ENCODE data around the gene GLRX5. TPM values are rescaled to one million over a fixed set of nuclear protein-coding genes. Genes with fewer than 3 reads are reported as not detected.

Gene GLRX5
- total RNA-seq, 1 donor from 2014 or later = 48.9 TPM

DNA sequence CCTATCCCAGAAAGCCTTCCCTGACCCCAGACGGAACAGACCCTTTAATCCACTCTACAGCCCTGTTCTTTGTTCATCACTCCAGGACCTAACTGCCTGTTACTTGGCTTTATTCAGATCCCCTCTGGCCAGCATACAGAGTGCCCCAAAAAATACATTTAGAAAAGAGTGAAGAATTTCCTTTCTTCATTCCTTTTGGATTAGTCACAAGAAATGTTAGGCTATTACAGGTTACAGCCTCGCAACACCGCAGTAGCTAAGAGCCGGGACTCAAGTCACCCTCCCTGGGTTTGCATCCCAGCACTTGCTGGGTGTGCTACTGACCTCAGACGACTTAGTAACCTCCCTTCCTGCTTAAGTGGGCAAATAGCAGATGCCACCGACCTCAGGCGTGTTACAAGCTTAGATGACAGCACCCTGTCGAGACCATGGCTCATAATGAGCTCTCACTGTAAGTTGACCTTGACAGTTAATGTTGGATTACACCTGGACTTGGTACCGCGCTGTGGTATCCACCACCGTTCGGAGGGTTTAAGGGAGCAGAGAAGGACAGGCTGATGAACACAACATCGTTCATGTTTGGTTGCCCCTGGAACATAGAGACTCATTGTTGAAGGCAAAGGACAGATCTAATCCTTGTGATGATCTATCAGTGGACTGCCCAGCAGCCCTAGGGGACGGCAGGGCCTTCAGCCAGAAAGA is 12.9 kb downstream of the GLRX5 start:
- Mint-ChIP-seq H3K4me1 (ENCODE audit: low read depth) (peaks cover 19% of the 10 kb centered on the region), H3K27ac (no peak overlapping the region), H3K4me3 (no peak overlapping the region), H3K9me3 (no peaks in the 10 kb centered on the region), H3K36me3 (ENCODE audit: low read depth) (peaks cover 5% of the 10 kb centered on the region), H3K27me3 (ENCODE audit: insufficient read depth) (no peaks in the 10 kb centered on the region)
- intact Hi-C loops (cut with micrococcal nuclease) = no loop called here
- DNase-seq (ENCODE audit: low spot score) = no peak

DNA sequence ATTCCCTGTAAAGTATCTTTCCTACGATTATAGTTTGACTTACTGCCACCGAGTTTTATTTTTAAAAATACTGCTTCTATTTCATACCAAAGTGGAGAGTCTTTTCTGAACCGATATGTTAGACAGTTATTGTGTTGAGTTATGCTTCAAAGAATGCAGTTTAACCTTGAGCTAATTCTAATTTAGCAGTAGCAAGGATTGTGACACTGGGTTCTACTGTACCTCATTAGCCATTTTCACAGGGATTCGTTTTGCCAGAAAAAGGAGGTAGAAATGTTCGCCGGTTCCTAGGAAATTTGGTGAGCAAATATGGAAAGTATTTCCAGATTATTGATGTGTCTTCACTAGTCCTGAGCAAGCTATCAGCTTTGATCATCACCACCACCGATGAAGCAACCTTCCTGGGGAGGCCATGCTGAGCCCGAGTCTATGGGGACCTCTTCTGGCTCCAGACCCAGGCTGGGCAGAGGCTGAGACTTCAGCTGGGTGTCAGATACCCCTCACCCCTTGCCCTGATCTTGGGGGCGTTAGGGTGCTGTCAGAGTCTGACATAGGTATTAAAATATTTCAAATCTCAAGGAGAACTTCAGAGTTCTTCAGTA is 13.6 kb downstream of the GLRX5 start:
- DNase-seq (ENCODE audit: low spot score) = no peak
- H3K9me3 Mint-ChIP-seq = no peaks in the 10 kb centered on the region
- no peaks in the 10 kb centered on the region for H3K27me3 Mint-ChIP-seq (ENCODE audit: insufficient read depth)
- intact Hi-C loops (cut with micrococcal nuclease) = no loop called here
- H3K36me3 Mint-ChIP-seq (ENCODE audit: low read depth) = peaks cover 5% of the 10 kb centered on the region
- H3K27ac Mint-ChIP-seq = no peak overlapping the region
- H3K4me1 Mint-ChIP-seq (ENCODE audit: low read depth) = peaks cover 19% of the 10 kb centered on the region
- H3K4me3 Mint-ChIP-seq = no peak overlapping the region

DNA sequence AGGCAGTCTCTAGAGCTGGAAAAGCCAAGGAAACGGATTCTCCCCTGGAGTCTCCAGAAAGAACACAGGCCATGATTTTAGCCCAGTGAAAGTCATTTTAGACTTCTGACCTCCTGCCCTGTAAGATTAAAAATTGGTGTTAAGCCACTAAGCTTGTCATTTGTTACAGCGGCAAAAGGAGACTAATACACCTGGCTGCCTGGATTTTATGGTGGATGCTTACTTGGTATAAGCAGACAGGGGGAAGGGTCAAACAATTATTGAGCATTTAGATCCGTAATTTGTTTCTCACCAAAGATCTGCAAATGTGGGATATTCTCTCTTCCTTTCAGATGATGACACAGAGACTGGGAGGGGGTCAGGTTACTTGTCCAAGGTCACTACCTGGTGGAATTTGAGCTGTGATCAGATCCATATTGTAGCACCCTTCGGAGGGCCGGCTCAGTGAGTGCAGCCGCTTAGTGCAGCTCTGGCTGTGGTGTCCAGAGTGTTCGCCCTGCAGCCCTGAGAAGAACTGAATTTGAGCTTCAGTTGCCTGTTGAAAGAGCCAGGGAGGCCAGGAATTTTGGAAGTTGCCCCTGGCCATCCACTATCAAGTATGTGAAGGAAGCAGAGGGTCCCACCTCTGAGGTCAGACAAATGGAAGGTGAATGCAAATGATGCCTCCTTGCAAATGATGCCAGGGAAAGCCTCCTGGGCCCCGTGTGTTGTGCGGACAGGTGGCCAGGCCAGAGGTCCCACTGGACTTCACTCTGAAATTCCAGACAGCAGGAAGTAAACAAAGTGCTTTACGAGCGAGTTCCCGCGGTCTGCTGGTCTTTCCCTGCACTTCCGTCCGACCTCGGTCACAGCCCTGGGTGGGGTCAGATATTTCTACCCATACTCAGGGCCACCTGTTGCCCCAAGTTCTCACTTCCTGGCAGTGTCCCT is 15.1 kb downstream of the GLRX5 start:
- Mint-ChIP-seq H3K4me3 (no peak overlapping the region), H3K27me3 (ENCODE audit: insufficient read depth) (no peaks in the 10 kb centered on the region), H3K36me3 (ENCODE audit: low read depth) (no peaks in the 10 kb centered on the region), H3K4me1 (ENCODE audit: low read depth) (peaks cover 11% of the 10 kb centered on the region), H3K27ac (no peak overlapping the region), H3K9me3 (no peaks in the 10 kb centered on the region)
- DNase-seq (ENCODE audit: low spot score) = no peak
- intact Hi-C loops (cut with micrococcal nuclease) = no loop called here

DNA sequence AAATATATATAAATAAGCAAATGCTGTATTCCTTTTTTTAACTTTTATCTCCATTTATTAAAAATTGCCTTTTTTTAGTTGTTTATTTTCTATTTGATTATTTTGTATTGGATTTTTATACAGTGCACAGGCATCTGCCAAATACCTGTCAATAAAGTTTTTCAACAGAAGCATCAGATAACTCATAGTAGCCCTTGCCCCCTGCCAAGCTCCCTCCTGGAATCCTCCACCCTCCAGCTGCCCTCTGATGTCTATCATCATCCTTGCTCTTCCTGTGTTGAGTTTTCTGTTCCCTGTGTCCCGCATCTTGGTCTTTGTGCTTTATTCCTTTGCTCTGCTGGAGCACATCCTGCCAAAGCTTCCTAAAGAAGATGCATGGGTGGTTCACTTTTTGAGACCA is 16.6 kb downstream of the GLRX5 start:
- Mint-ChIP-seq H3K9me3 (no peaks in the 10 kb centered on the region), H3K4me3 (no peak overlapping the region), H3K27me3 (ENCODE audit: insufficient read depth) (no peaks in the 10 kb centered on the region), H3K36me3 (ENCODE audit: low read depth) (no peaks in the 10 kb centered on the region), H3K27ac (no peak overlapping the region), H3K4me1 (ENCODE audit: low read depth) (no peaks in the 10 kb centered on the region)
- no peak for DNase-seq (ENCODE audit: low spot score)
- intact Hi-C loops (cut with micrococcal nuclease) = no loop called here

DNA sequence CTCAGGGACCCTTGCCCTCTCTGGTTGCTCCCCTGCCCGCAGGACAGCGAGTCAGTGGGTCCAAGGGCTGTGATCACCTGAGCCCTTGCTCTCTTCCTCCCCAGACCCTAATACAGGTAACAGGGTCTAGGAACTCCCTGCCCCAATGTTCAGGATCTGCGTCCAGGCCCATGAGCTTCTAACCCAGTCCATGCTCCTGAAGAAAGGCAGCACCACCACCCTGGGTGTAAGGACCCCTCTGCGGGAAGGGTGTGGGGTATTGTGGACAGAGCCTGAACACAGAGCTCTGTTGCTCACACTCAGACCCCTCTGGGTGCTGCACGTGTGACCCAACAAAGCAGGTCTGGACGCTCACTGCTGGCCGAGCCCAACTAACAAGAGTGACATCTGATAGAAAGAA is 18.3 kb downstream of the GLRX5 start:
- Mint-ChIP-seq H3K27ac (no peak overlapping the region), H3K36me3 (ENCODE audit: low read depth) (no peaks in the 10 kb centered on the region), H3K4me1 (ENCODE audit: low read depth) (no peaks in the 10 kb centered on the region), H3K9me3 (no peaks in the 10 kb centered on the region), H3K4me3 (no peak overlapping the region), H3K27me3 (ENCODE audit: insufficient read depth) (no peaks in the 10 kb centered on the region)
- DNase-seq (ENCODE audit: low spot score) = no peak
- intact Hi-C loops (cut with micrococcal nuclease) = no loop called here

DNA sequence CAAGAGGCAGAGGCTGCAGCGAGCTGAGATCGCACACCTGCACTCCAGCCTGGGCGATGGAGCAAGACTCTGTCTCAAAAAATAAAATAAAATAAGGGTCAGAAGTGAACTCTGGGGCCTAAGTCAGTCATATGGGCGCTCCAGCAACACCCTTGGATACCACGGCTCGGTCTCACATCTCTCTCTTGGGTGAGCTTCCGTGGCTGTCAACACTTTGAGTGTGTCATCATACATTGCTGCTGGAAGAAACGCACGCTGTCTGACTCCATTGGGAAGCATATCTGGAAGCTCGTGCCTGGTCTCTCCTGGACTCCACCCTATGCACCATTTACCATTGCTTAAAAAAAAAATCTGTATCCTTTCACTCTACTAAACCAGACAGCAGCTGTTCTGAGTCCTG is 20.2 kb downstream of the GLRX5 start:
- H3K27me3 Mint-ChIP-seq (ENCODE audit: insufficient read depth) = no peaks in the 10 kb centered on the region
- intact Hi-C loops (cut with micrococcal nuclease) = no loop called here
- H3K27ac Mint-ChIP-seq = no peak overlapping the region
- H3K9me3 Mint-ChIP-seq = no peaks in the 10 kb centered on the region
- no peak overlapping the region for H3K4me3 Mint-ChIP-seq
- H3K4me1 Mint-ChIP-seq (ENCODE audit: low read depth) = no peaks in the 10 kb centered on the region
- DNase-seq (ENCODE audit: low spot score) = no peak
- H3K36me3 Mint-ChIP-seq (ENCODE audit: low read depth) = no peaks in the 10 kb centered on the region

DNA sequence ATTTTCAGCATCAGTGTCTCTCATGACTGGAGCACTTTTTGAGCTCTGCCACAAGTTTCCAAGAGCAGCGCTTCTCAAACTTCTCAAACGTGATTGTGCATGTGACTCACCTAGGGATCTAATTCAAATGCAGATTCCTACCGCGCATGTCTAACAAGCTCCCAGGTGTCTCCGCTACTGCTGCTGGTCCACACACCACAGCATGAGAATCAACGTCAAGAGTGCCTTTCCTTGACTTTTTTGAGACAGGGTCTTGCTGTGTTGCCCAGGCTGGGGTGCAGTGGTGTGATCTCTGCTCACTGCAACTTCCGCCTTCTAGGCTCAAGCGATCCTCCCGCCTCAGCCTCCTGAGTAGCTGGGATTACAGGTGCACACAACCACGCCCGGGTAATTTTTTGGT is 22.4 kb downstream of the GLRX5 start:
- Mint-ChIP-seq H3K4me1 (ENCODE audit: low read depth) (peaks cover 5% of the 10 kb centered on the region), H3K9me3 (no peaks in the 10 kb centered on the region), H3K36me3 (ENCODE audit: low read depth) (no peaks in the 10 kb centered on the region), H3K4me3 (no peak overlapping the region), H3K27me3 (ENCODE audit: insufficient read depth) (peaks cover 6% of the 10 kb centered on the region), H3K27ac (no peak overlapping the region)
- intact Hi-C loops (cut with micrococcal nuclease) = no loop called here
- no peak for DNase-seq (ENCODE audit: low spot score)

DNA sequence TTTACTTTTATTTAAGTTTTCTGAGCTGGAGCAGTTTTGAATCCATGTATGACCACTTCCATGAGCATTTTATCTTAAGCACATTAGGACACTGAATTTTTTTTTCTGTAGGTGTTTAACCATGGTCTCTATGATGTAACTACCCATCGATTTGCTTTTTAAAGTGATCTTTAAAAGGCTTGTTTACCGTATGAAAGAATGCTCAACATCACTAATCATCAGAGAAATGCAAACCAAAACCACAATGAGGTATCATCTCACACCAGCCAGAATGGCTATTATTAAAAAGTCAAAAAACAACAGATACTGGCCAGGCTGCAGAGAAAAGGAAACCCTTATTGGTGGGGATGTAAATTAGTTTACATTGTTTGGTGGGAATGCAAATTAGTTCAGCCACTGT is 23.0 kb downstream of the GLRX5 start:
- Mint-ChIP-seq H3K36me3 (ENCODE audit: low read depth) (no peaks in the 10 kb centered on the region), H3K27ac (no peak overlapping the region), H3K9me3 (no peaks in the 10 kb centered on the region), H3K4me3 (no peak overlapping the region), H3K27me3 (ENCODE audit: insufficient read depth) (peaks cover 6% of the 10 kb centered on the region), H3K4me1 (ENCODE audit: low read depth) (peaks cover 5% of the 10 kb centered on the region)
- intact Hi-C loops (cut with micrococcal nuclease) = no loop called here
- DNase-seq (ENCODE audit: low spot score) = no peak

DNA sequence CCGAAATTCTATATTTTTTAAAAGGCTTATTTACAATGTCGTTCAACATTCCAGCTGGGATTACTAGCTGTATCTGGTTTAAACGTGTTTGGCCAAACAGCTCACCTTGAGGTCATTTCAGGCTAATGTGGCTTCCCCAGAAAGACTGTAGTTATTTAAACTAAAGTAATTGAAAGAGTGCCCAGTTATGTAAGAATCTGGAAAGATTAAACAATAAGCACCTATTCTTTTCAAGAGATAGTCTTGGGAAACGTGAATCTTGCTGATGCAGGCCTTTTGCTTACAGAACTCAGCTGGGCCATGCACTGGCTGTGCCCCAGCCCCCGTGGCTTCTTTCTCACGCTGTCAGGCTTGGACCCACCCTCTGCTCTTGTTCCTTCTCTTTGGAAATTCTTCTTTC is 24.4 kb downstream of the GLRX5 start:
- intact Hi-C loops (cut with micrococcal nuclease) = no loop called here
- H3K36me3 Mint-ChIP-seq (ENCODE audit: low read depth) = no peaks in the 10 kb centered on the region
- H3K4me3 Mint-ChIP-seq = no peak overlapping the region
- H3K27me3 Mint-ChIP-seq (ENCODE audit: insufficient read depth) = peaks cover 6% of the 10 kb centered on the region
- no peaks in the 10 kb centered on the region for H3K9me3 Mint-ChIP-seq
- H3K27ac Mint-ChIP-seq = no peak overlapping the region
- H3K4me1 Mint-ChIP-seq (ENCODE audit: low read depth) = peaks cover 5% of the 10 kb centered on the region
- DNase-seq (ENCODE audit: low spot score) = no peak

DNA sequence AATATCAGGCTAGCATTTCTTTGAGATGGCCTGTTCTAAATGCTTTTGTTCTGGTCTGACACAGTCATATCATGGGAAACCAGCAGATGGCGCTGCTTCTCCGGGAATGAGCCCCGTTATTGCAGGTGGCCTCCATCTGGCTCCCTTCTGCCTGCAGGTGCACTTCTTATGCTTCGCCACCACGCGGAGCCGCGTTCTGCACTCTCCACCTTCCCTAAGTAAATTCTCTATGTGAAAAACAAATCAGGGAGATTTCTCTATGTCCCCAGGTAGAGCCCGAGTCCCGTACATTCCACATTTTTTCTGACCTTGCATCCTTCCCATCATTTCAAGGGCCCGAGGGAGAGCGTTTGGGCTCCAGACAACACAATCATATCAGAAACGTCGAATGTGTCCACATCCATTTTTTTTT is 26.2 kb downstream of the GLRX5 start:
- Mint-ChIP-seq H3K27ac (no peak overlapping the region), H3K4me3 (no peak overlapping the region), H3K4me1 (ENCODE audit: low read depth) (peaks cover 5% of the 10 kb centered on the region), H3K9me3 (no peaks in the 10 kb centered on the region), H3K36me3 (ENCODE audit: low read depth) (no peaks in the 10 kb centered on the region), H3K27me3 (ENCODE audit: insufficient read depth) (peaks cover 6% of the 10 kb centered on the region)
- intact Hi-C loops (cut with micrococcal nuclease) = loop anchor here (1.0 kb wide), 4 partner anchors 123 to 714 kb away; no protein-coding TSS in a partner anchor
- peak; percentile 78 for DNase-seq (ENCODE audit: low spot score)

DNA sequence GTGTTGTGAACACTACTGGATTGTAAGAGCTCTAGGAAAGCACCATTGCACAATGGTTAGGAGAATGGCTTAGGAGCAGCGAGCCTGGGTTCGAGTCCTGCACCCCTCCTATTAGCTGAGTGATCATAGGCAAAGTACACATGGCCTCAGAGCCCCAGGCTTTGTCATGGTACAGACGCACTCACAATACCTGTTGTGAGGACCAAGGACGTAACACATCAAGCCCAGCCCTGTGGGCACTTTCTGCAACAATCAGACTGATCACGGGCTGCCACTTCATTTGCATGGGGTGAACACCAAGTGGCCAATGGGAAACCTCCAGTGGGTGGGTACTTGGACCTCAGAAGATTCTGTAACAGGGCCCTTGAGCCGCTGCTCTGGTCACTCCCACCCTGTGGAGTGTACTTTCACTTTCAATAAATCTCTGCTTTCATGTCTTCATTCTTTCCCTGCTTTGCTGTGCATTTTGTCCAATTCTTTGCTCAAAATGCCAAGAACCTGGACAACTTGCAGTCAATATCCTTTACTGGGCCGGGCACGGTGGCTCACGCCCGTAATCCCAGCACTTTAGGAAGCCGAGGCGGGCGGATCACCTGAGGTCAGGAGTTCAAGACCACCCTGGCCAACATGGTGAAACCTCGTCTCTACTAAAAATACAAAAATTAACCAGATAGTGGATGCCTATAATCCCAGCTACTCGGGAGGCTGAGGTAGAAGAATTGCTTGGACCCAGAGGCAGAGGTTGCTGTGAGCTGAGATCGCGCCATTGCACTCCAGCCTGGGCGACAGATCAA is 28.2 kb downstream of the GLRX5 start:
- H3K27me3 Mint-ChIP-seq (ENCODE audit: insufficient read depth) = peaks cover 8% of the 10 kb centered on the region
- H3K36me3 Mint-ChIP-seq (ENCODE audit: low read depth) = no peaks in the 10 kb centered on the region
- H3K4me3 Mint-ChIP-seq = no peak overlapping the region
- H3K4me1 Mint-ChIP-seq (ENCODE audit: low read depth) = peaks cover 5% of the 10 kb centered on the region
- no peak overlapping the region for H3K27ac Mint-ChIP-seq
- H3K9me3 Mint-ChIP-seq = no peaks in the 10 kb centered on the region
- no peak for DNase-seq (ENCODE audit: low spot score)
- intact Hi-C loops (cut with micrococcal nuclease) = no loop called here

DNA sequence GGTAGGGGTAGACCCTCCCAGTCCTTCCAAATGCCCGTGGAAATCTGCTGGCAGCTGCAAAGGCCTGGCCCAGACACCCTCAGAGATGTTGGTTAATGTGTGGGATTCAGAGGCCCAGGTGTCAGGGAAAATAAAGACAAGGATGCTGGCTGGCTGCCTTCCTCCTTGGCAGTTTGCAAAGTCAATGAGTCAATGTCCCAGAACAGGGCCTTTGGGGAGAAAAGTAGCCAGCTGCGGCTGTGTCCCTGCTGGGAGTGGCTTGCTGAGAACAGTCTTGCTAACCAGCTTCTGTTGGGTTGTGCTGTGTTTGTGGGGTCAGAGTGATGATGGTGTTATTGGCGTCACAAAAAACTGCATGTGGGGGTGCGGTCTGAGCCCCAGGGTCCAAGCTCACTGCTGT is 29.2 kb downstream of the GLRX5 start:
- intact Hi-C loops (cut with micrococcal nuclease) = no loop called here
- Mint-ChIP-seq H3K27me3 (ENCODE audit: insufficient read depth) (peaks cover 8% of the 10 kb centered on the region), H3K9me3 (no peaks in the 10 kb centered on the region), H3K36me3 (ENCODE audit: low read depth) (no peaks in the 10 kb centered on the region), H3K4me1 (ENCODE audit: low read depth) (peaks cover 5% of the 10 kb centered on the region), H3K4me3 (no peak overlapping the region), H3K27ac (no peak overlapping the region)
- no peak for DNase-seq (ENCODE audit: low spot score)
